Measurements from ENCODE around the gene KCMF1.

DNA sequence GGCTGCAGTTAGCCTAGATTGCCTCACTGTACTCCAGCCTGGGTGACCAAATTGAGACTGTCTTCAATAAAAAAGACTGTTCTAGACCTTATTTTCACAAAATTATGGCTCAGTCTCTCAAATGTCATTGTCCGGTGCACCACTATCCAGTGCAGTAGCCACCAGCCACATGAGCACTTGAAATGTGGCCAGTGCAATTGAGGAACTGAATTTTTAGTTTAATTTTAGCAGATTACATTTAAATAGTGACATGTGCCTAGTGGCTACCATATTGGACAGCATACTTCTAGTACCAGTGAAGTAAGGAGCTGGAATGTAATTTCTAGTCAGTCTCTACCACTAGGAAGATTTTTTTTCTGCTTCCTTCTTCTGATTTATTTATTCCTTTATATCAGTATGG lies 39.4 kb downstream of the KCMF1 start:
- TF ChIP-seq, protein P1, sequence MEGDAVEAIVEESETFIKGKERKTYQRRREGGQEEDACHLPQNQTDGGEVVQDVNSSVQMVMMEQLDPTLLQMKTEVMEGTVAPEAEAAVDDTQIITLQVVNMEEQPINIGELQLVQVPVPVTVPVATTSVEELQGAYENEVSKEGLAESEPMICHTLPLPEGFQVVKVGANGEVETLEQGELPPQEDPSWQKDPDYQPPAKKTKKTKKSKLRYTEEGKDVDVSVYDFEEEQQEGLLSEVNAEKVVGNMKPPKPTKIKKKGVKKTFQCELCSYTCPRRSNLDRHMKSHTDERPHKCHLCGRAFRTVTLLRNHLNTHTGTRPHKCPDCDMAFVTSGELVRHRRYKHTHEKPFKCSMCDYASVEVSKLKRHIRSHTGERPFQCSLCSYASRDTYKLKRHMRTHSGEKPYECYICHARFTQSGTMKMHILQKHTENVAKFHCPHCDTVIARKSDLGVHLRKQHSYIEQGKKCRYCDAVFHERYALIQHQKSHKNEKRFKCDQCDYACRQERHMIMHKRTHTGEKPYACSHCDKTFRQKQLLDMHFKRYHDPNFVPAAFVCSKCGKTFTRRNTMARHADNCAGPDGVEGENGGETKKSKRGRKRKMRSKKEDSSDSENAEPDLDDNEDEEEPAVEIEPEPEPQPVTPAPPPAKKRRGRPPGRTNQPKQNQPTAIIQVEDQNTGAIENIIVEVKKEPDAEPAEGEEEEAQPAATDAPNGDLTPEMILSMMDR (conservative IDR thresholded peaks at IDR 0.05), result no peak
- TF ChIP-seq ZFX (IDR thresholded peaks at IDR 0.05), result no peak

All from C4-2B (cell line).